K562 (cell line): ENCODE data around the gene RIOK3. TPM values are rescaled to one million over a fixed set of nuclear protein-coding genes. Genes with fewer than 3 reads are reported as not detected.
A peak's percentile ranks its signal among the peaks of the same experiment; 100 is the strongest.

Source experiments
- ARID2 ChIP-seq: fragments of 450-650 bp; IDR thresholded peaks from 2 replicates; pipeline ENCODE4 v1.6.1; 2017; ENCODE audit warnings: antibody characterized with exemption, mild to moderate bottlenecking
- ARNT ChIP-seq, 2 experiments: fragments of 450-650 bp; IDR thresholded peaks; 2 replicates each; pipeline ENCODE4 v1.6.1; 2016; ENCODE audit warnings: mild to moderate bottlenecking in 1 of 2
- CREB5 ChIP-seq: fragments of 250-450 bp; sonication (Bioruptor Pico); IDR thresholded peaks from 2 replicates; pipeline ENCODE4 v1.5.0; 2020; ENCODE audit warnings: mild to moderate bottlenecking
- E2F1 ChIP-seq: sonication (generic); formaldehyde crosslinking; IDR thresholded peaks from 2 replicates; pipeline ENCODE4 v1.8.1; 2023; ENCODE audit warnings: mild to moderate bottlenecking, missing genetic modification reagents, moderate library complexity
- EGR1 ChIP-seq: fragments of 450-650 bp; conservative IDR thresholded peaks from 2 replicates; pipeline ENCODE4 v1.6.1; 2017; ENCODE audit warnings: mild to moderate bottlenecking
- ETS2 ChIP-seq: IDR thresholded peaks from 2 replicates; pipeline ENCODE4 v1.6.1; 2016; ENCODE audit warnings: borderline replicate concordance, missing genetic modification characterization, mild to moderate bottlenecking, moderate library complexity, missing compliant biosample characterization; ENCODE audit not compliant: poor library complexity, severe bottlenecking
- ETV1 ChIP-seq: fragments of 450-650 bp; conservative IDR thresholded peaks from 2 replicates; pipeline ENCODE4 v1.6.1; 2016; ENCODE audit warnings: missing genetic modification characterization, control low read depth, low read depth, missing compliant biosample characterization
- HNRNPL ChIP-seq: fragments of 200-400 bp; formaldehyde crosslinking; IDR thresholded peaks from 2 replicates; pipeline ENCODE4 v1.6.1; 2017; ENCODE audit warnings: low read depth, mild to moderate bottlenecking, low read length
- KAT7 ChIP-seq: sonication (generic); formaldehyde crosslinking; IDR thresholded peaks from 2 replicates; pipeline ENCODE4 v1.8.0; 2022; ENCODE audit warnings: missing genetic modification reagents, mild to moderate bottlenecking, borderline replicate concordance
- MTA3 ChIP-seq: fragments of 450-650 bp; formaldehyde crosslinking; IDR thresholded peaks from 2 replicates; pipeline ENCODE4 v1.6.1; 2017; ENCODE audit warnings: mild to moderate bottlenecking, borderline replicate concordance
- NFYB ChIP-seq: IDR thresholded peaks from 2 replicates; pipeline ENCODE4 v1.6.1; 2011; ENCODE audit warnings: mild to moderate bottlenecking, moderate library complexity; ENCODE audit not compliant: insufficient read length; ENCODE audit errors: extremely low read depth
- SIRT6 ChIP-seq: IDR thresholded peaks from one replicate; pipeline ENCODE4 v1.6.1; 2012; ENCODE audit warnings: low read depth, mild to moderate bottlenecking, control low read depth, inconsistent platforms, low read length, moderate library complexity
- SOX6 ChIP-seq: fragments of 450-650 bp; IDR thresholded peaks from 2 replicates; pipeline ENCODE4 v1.6.1; 2014; ENCODE audit warnings: mild to moderate bottlenecking
- TAF9B ChIP-seq: fragments of 450-650 bp; IDR thresholded peaks from 2 replicates; pipeline ENCODE4 v1.6.1; 2018; ENCODE audit warnings: mild to moderate bottlenecking; ENCODE audit not compliant: partially characterized antibody
- TARDBP ChIP-seq: fragments of 450-650 bp; IDR thresholded peaks from 2 replicates; pipeline ENCODE4 v1.6.1; 2016
- TFAP4 ChIP-seq: sonication (generic); formaldehyde crosslinking; IDR thresholded peaks from 2 replicates; pipeline ENCODE4 v1.8.0; 2022; ENCODE audit warnings: missing genetic modification reagents, mild to moderate bottlenecking, moderate library complexity, borderline replicate concordance
- ZBTB17 ChIP-seq: fragments of 450-650 bp; formaldehyde crosslinking; IDR thresholded peaks from 2 replicates; pipeline ENCODE4 v1.4.0; 2020; ENCODE audit warnings: mild to moderate bottlenecking
- ZBTB8A ChIP-seq: fragments of 450-650 bp; IDR thresholded peaks from 2 replicates; pipeline ENCODE4 v1.6.1; 2018; ENCODE audit warnings: mild to moderate bottlenecking, moderate library complexity; ENCODE audit not compliant: partially characterized antibody
- ZEB2 ChIP-seq: fragments of 450-650 bp; IDR thresholded peaks from 2 replicates; pipeline ENCODE4 v1.6.1; 2016
- ZNF140 ChIP-seq: fragments of 250-450 bp; sonication (Bioruptor Pico); IDR thresholded peaks from 2 replicates; pipeline ENCODE4 v1.8.0; 2021; ENCODE audit warnings: moderate library complexity, mild to moderate bottlenecking, inconsistent platforms
- ZNF165 ChIP-seq: fragments of 250-450 bp; sonication (Bioruptor Pico); IDR thresholded peaks from 2 replicates; pipeline ENCODE4 v1.4.0; 2020; ENCODE audit warnings: borderline replicate concordance
- ZNF384 ChIP-seq: IDR thresholded peaks from 2 replicates; pipeline ENCODE4 v1.6.1; 2012; ENCODE audit warnings: low read depth, low read length, improper control_type of control experiment
- polyA plus RNA-seq, 8 experiments: library from polyadenylated mRNA; depleted of rRNA in 4 of 8; stranded (reverse) in 5 of 8; unstranded in 3 of 8; fragments of >200 nt; fragmentation: Nextera tagmentation in 2 of 8; fragmentation: Illumina TruSeq in 1 of 8; extraction: Ambion mirVana in 2 of 8; extraction: Trizol in 1 of 8; gene quantifications; 2 replicates each; pipeline versions ENCODE4 v1.2.1 to v1.2.3, GENCODE V29; 2011 to 2014; ENCODE audit warnings: inconsistent platforms in 1 of 8, missing spikeins in 1 of 8
- total RNA-seq, 7 experiments: library from RNA; depleted of rRNA in 6 of 7; stranded (reverse); fragments of >200 nt in 6 of 7; fragmentation: Illumina TruSeq in 2 of 7; extraction: Trizol in 2 of 7; gene quantifications; 2 replicates each; pipeline versions ENCODE4 v1.2.1 to v1.2.3, GENCODE V29; 2011 to 2021; ENCODE audit warnings: low replicate concordance in 1 of 7
- TF ChIP-seq, protein P1 (sequence below): fragments of 250-450 bp; sonication (Bioruptor Pico); IDR thresholded peaks from 2 replicates; pipeline ENCODE4 v1.4.0; 2020; ENCODE audit warnings: mild to moderate bottlenecking, moderate library complexity
- TF ChIP-seq, protein P2 (sequence below): fragments of 450-650 bp; IDR thresholded peaks from 2 replicates; pipeline ENCODE4 v1.6.1; 2016; ENCODE audit warnings: low read depth, mild to moderate bottlenecking, moderate library complexity

The RIOK3 gene
- total and polyA plus RNA-seq, 9 of the 15 experiments (the other 6 are each of a cell fraction or from before 2014, with no cell fraction given), result 21.4 to 89.5 (median 62.9) TPM

GRCh38 chr18:23529604-23530003, 76.5 kb downstream of the RIOK3 start (continued):
- TF ChIP-seq E2F1 (no peak), ARID2 (no peak), TFAP4 (CRISPR knock-in tag) (no peak), NFYB (no peak), ZNF384 (peak; percentile 86), ZBTB17 (CRISPR knock-in tag) (no peak), MTA3 (0 out of 2 replicates have a peak, but pooled peaks have one; percentile 17), ZBTB8A (no peak), KAT7 (CRISPR knock-in tag) (no peak), ZNF165 (CRISPR knock-in tag) (no peak), ZEB2 (peak; percentile 95), TARDBP (no peak), ZNF140 (CRISPR knock-in tag) (no peak), HNRNPL (no peak), EGR1 (no peak), SOX6 (0 out of 2 replicates have a peak, but pooled peaks have one; percentile 23), SIRT6 (no peak), ETS2 (tag) (no peak), ARNT (IDR thresholded peaks at IDR 0.05) (0 out of 4 replicates have a peak, but pooled peaks of 1 of the 2 experiments have one; percentile 27), TAF9B (peak; percentile 10), CREB5 (CRISPR knock-in tag) (no peak), ETV1 (tag) (0 out of 2 replicates have a peak, but pooled peaks have one; percentile 10)
- TF ChIP-seq, protein P1, sequence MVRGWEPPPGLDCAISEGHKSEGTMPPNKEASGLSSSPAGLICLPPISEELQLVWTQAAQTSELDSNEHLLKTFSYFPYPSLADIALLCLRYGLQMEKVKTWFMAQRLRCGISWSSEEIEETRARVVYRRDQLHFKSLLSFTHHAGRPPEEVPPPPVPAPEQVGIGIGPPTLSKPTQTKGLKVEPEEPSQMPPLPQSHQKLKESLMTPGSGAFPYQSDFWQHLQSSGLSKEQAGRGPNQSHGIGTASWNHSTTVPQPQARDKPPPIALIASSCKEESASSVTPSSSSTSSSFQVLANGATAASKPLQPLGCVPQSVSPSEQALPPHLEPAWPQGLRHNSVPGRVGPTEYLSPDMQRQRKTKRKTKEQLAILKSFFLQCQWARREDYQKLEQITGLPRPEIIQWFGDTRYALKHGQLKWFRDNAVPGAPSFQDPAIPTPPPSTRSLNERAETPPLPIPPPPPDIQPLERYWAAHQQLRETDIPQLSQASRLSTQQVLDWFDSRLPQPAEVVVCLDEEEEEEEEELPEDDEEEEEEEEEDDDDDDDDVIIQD (CRISPR knock-in tag), result no peak
- TF ChIP-seq, protein P2, sequence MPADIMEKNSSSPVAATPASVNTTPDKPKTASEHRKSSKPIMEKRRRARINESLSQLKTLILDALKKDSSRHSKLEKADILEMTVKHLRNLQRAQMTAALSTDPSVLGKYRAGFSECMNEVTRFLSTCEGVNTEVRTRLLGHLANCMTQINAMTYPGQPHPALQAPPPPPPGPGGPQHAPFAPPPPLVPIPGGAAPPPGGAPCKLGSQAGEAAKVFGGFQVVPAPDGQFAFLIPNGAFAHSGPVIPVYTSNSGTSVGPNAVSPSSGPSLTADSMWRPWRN, result no peak
